Measurements from ENCODE around the gene PDGFRB. TPM values are rescaled to one million over a fixed set of nuclear protein-coding genes. Genes with fewer than 3 reads are reported as not detected.

The PDGFRB gene
- total and polyA plus RNA-seq, 2 of the 8 experiments (the other 6 are each of a cell fraction or from before 2014, with no cell fraction given) = 4.2 to 13.7 TPM

GRCh38 chr5:150161242-150162141, 5.8 kb upstream of the PDGFRB start (continued):
- TF ChIP-seq CTBP2 (IDR thresholded peaks at IDR 0.05; ENCODE audit: borderline replicate concordance, insufficient read depth, insufficient read length, low read length) (peak; percentile 44), SIN3A (conservative IDR thresholded peaks at IDR 0.05 in 1 of 2, IDR thresholded peaks at IDR 0.05 in 1 of 2; ENCODE audit: low read depth in 1 of 2, low read length in 2 of 2) (no peak), TBP (IDR thresholded peaks at IDR 0.05; ENCODE audit: low read depth, low read length) (no peak), NRF1 (IDR thresholded peaks at IDR 0.05; ENCODE audit: low read depth, low read length) (no peak)
- TF ChIP-seq, protein P1, sequence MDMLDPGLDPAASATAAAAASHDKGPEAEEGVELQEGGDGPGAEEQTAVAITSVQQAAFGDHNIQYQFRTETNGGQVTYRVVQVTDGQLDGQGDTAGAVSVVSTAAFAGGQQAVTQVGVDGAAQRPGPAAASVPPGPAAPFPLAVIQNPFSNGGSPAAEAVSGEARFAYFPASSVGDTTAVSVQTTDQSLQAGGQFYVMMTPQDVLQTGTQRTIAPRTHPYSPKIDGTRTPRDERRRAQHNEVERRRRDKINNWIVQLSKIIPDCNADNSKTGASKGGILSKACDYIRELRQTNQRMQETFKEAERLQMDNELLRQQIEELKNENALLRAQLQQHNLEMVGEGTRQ (IDR thresholded peaks at IDR 0.05; ENCODE audit: low read length) = no peak

Measured in H1 (cell line).